Esophagus muscularis mucosa (tissue), 4 donors: ENCODE results near the gene INCA1.

Experiments
- CTCF ChIP-seq, 3 experiments: fragments of 200-600 bp in 2 of 3; fragments of 450-650 bp in 1 of 3; sonication (generic) in 2 of 3; IDR thresholded peaks; one replicate each; pipeline ENCODE4 v1.5.1; 2017 to 2019; ENCODE audit warnings: antibody characterized with exemption in 3 of 3, mild to moderate bottlenecking in 2 of 3, moderate library complexity in 1 of 3
- EP300 ChIP-seq: sonication (generic); formaldehyde crosslinking; IDR thresholded peaks from one replicate; pipeline ENCODE4 v1.6.1; 2017; ENCODE audit warnings: antibody characterized with exemption
- POLR2A ChIP-seq: fragments of 450-650 bp; IDR thresholded peaks from one replicate; pipeline ENCODE4 v1.6.1; 2017; ENCODE audit warnings: antibody characterized with exemption, moderate library complexity, mild to moderate bottlenecking, low read depth
- POLR2AphosphoS5 ChIP-seq, 2 donors: sonication (generic); formaldehyde crosslinking; IDR thresholded peaks; one replicate each; pipeline ENCODE4 v1.6.1; 2017; ENCODE audit warnings: antibody characterized with exemption in 2 of 2

DNA sequence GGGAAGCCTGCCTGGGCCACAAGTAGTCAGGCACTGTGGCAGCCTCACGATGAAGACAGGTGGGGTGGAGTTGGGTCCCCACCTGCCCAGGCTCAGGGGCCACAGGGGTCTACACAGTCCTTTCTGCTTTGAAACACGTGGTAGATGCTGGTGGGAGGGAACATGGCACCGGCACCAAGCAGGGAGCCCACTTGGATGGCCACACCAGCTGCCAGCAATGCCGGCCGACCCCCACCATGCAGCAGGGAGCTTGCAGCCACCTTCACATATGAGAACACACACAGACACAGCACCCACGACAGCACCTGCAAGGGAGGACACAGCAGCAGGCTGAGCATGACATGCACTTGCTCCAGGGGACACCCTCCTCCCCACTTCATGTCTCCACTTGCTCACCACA, 35.5 kb upstream of the INCA1 start:
- TF ChIP-seq CTCF (IDR thresholded peaks at IDR 0.05) (no peak), POLR2AphosphoS5 (IDR thresholded peaks at IDR 0.05) (no peak), POLR2A (no peak), EP300 (no peak)
